GM12878 (cell line): ENCODE results near the gene OTC. TPM values are rescaled to one million over a fixed set of nuclear protein-coding genes. Genes with fewer than 3 reads are reported as not detected.

Source experiments
- ATAC-seq: fragments of 200-7000 bp; cut with Tn5 transposase; 3 replicates; pipeline ENCODE4 v1.9.1; 2020; ENCODE audit warnings: mild to moderate bottlenecking, moderate library complexity
- BruUV-seq: library from RNA; stranded (reverse); fragments of 400-500 nt; replicated peaks from 2 replicates; lab custom pipeline; 2021; lab: Mats Ljungman, UMichigan
- CTCF ChIA-PET: fragments of 300-600 bp; sonication (Branson Sonifier 250); formaldehyde crosslinking; extraction: SDS; loops from one replicate; lab custom pipeline; 2021; ENCODE audit warnings: inconsistent platforms; lab: Yijun Ruan, JAX
- POLR2A ChIA-PET: fragments of 350-600 bp; formaldehyde crosslinking; extraction: SDS; loops from one replicate; lab custom pipeline; 2021; ENCODE audit warnings: inconsistent platforms; lab: Charles Lee
- RAD21 ChIA-PET: fragments of 300-600 bp; sonication (Branson Sonifier 250); formaldehyde crosslinking; loops from one replicate; lab custom pipeline; 2023; ENCODE audit warnings: antibody characterized with exemption; ENCODE audit not compliant: unreplicated experiment; lab: Charles Lee
- SMC1A ChIA-PET: fragments of 300-600 bp; sonication (Branson Sonifier 250); formaldehyde crosslinking; loops from one replicate; lab custom pipeline; 2023; ENCODE audit not compliant: unreplicated experiment, uncharacterized antibody; lab: Charles Lee
- DNase-seq: peaks from one replicate; pipeline ENCODE4 v3.0.0-alpha.2; 2011; ENCODE audit warnings: low read depth, low spot score
- FAIRE-seq: peaks from 3 replicates; lab custom pipeline; 2011; peaks lifted over from hg19 to GRCh38; lab: Jason Lieb, UNC
- H2AFZ ChIP-seq: 2 replicates; pipeline ENCODE4 v1.6.0; 2011; ENCODE audit warnings: low read depth, low read length, control low read depth; ENCODE audit not compliant: control insufficient read depth
- H3K27ac ChIP-seq: 2 replicates; pipeline ENCODE4 v1.5.1; 2011; ENCODE audit warnings: control low read depth; ENCODE audit not compliant: control insufficient read depth, insufficient read depth
- H3K27me3 ChIP-seq, 2 experiments: replicated peaks in 1 of 2; 2 replicates each; pipeline versions ENCODE4 v1.6.0 to v1.6.1; 2011; ENCODE audit warnings: low read length in 1 of 2; ENCODE audit not compliant: control insufficient read depth in 2 of 2, insufficient read depth in 2 of 2
- H3K36me3 ChIP-seq, 2 experiments: 2 replicates each; pipeline ENCODE4 v1.5.1; 2011; ENCODE audit warnings: low read length in 1 of 2; ENCODE audit not compliant: control insufficient read depth in 2 of 2, insufficient read depth in 2 of 2
- H3K4me1 ChIP-seq: 2 replicates; pipeline ENCODE4 v1.6.1; 2011; ENCODE audit warnings: mild to moderate bottlenecking, low read length, moderate library complexity, mixed read lengths; ENCODE audit not compliant: control insufficient read depth, insufficient read depth
- H3K4me2 ChIP-seq: 2 replicates; pipeline ENCODE4 v1.6.0; 2011; ENCODE audit warnings: control low read depth; ENCODE audit not compliant: control insufficient read depth, insufficient read depth
- H3K4me3 ChIP-seq: fragments of 200-600 bp; sonication (generic); 2 replicates; pipeline ENCODE4 v1.5.1; 2016
- H3K79me2 ChIP-seq: 2 replicates; pipeline ENCODE4 v1.6.0; 2011; ENCODE audit warnings: low read length; ENCODE audit not compliant: control insufficient read depth, insufficient read depth
- H3K9ac ChIP-seq: 2 replicates; pipeline ENCODE4 v1.8.0; 2011; ENCODE audit warnings: low read length, control low read depth, mixed read lengths; ENCODE audit not compliant: control insufficient read depth, insufficient read depth
- H3K9me3 ChIP-seq: replicated peaks from 3 replicates; pipeline ENCODE4 v1.5.1; 2011; ENCODE audit warnings: mild to moderate bottlenecking, low read length; ENCODE audit not compliant: control insufficient read depth, insufficient read depth
- H4K20me1 ChIP-seq: 2 replicates; pipeline ENCODE4 v1.6.0; 2011; ENCODE audit not compliant: control insufficient read depth, insufficient read depth
- CHD4 ChIP-seq: fragments of 200-600 bp; sonication (generic); IDR thresholded peaks from 2 replicates; pipeline ENCODE4 v1.6.1; 2016; ENCODE audit warnings: mild to moderate bottlenecking
- MLLT1 ChIP-seq: fragments of 450-650 bp; IDR thresholded peaks from 2 replicates; pipeline ENCODE4 v1.6.1; 2016; ENCODE audit warnings: mild to moderate bottlenecking
- ZNF592 ChIP-seq: fragments of 450-650 bp; IDR thresholded peaks from 2 replicates; pipeline ENCODE4 v1.6.1; 2017; ENCODE audit warnings: mild to moderate bottlenecking, moderate library complexity
- ZNF687 ChIP-seq: fragments of 450-650 bp; IDR thresholded peaks from 2 replicates; pipeline ENCODE4 v1.6.1; 2017; ENCODE audit warnings: mild to moderate bottlenecking, moderate library complexity
- WGBS: methylation state at CpG from one replicate; pipeline ENCODE4 v1.1.6; 2016; ENCODE audit warnings: low lambda C conversion rate; ENCODE audit not compliant: insufficient replicate concordance, insufficient coverage; ENCODE audit errors: missing lambda C conversion rate; 5-methylcytosine and 5-hydroxymethylcytosine counted together
- in situ Hi-C: fragments of 300-500 bp; cut with MboI; formaldehyde crosslinking; loops from 9 replicates; pipeline ENCODE4 v1.14.3; 2018; ENCODE audit warnings: mixed read lengths
- intact Hi-C: fragments of 100-400 bp; cut with micrococcal nuclease; formaldehyde crosslinking; loops from one replicate; pipeline ENCODE4 v1.14.2; 2022; ENCODE audit not compliant: unreplicated experiment
- polyA plus RNA-seq, 11 experiments: library from polyadenylated mRNA; depleted of rRNA in 4 of 11; unstranded in 6 of 11; stranded (reverse) in 5 of 11; fragments of >200 nt; fragmentation: Nextera tagmentation in 4 of 11; fragmentation: Illumina TruSeq in 1 of 11; extraction: Ambion mirVana in 4 of 11; extraction: Trizol in 1 of 11; gene quantifications; 1 replicate in 1 of 11; 2 replicates in 10 of 11; pipeline versions ENCODE4 v1.2.1 to v1.2.3, GENCODE V29; 2011 to 2016; ENCODE audit warnings: inconsistent platforms in 2 of 11, missing spikeins in 2 of 11, low read depth in 1 of 11
- total RNA-seq, 4 experiments: library from RNA; depleted of rRNA in 3 of 4; stranded (reverse); fragments of >200 nt in 3 of 4; fragmentation: Illumina TruSeq in 1 of 4; extraction: Trizol in 1 of 4; gene quantifications; 2 replicates each; pipeline versions ENCODE4 v1.2.1 to v1.2.3, GENCODE V29; 2013 to 2021
- TF ChIP-seq, protein P1 (sequence below): IDR thresholded peaks from 2 replicates; pipeline ENCODE4 v1.6.1; 2012; ENCODE audit warnings: low read depth, low read length, improper control_type of control experiment
- TF ChIP-seq, protein P2 (sequence below): fragments of 450-650 bp; conservative IDR thresholded peaks from 2 replicates; pipeline ENCODE4 v1.6.1; 2017; ENCODE audit warnings: mild to moderate bottlenecking, moderate library complexity

The OTC gene
- total and polyA plus RNA-seq, 10 of the 15 experiments (the other 5 are each of a cell fraction or from before 2014, with no cell fraction given), result not detected

- WGBS, result 12% methylated on average over 4 of the region's 4 CpGs
- intact Hi-C loops (no loop called here), in situ Hi-C loops (no loop called here)
- no peak for DNase-seq
- H3K4me3 ChIP-seq, result no peak overlapping the region
- no peaks in the 10 kb centered on the region; a peak in 1 of 4 replicates for H3K27me3 ChIP-seq
- FAIRE-seq, result no peak
- H3K9ac ChIP-seq, result no peak overlapping the region
- ChIA-PET POLR2A (no interaction called here), CTCF (no interaction called here), RAD21 (no interaction called here), SMC1A (no interaction called here)
- no peak overlapping the region for H2AFZ ChIP-seq
- no peaks in the 10 kb centered on the region for H3K9me3 ChIP-seq
- ATAC-seq, result no peak
- no peaks in the 10 kb centered on the region for H3K79me2 ChIP-seq
- H3K36me3 ChIP-seq, result no peaks in the 10 kb centered on the region
- no peaks in the 10 kb centered on the region for H3K4me1 ChIP-seq
- H3K27ac ChIP-seq, result no peak overlapping the region
- H4K20me1 ChIP-seq, result no peaks in the 10 kb centered on the region
- H3K4me2 ChIP-seq, result no peak overlapping the region
- no TSS peak for BruUV-seq
- no peak for TF ChIP-seq MLLT1
- TF ChIP-seq, protein P1, sequence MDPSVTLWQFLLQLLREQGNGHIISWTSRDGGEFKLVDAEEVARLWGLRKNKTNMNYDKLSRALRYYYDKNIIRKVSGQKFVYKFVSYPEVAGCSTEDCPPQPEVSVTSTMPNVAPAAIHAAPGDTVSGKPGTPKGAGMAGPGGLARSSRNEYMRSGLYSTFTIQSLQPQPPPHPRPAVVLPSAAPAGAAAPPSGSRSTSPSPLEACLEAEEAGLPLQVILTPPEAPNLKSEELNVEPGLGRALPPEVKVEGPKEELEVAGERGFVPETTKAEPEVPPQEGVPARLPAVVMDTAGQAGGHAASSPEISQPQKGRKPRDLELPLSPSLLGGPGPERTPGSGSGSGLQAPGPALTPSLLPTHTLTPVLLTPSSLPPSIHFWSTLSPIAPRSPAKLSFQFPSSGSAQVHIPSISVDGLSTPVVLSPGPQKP, result no peak
- no peak for TF ChIP-seq CHD4
- no peak for TF ChIP-seq ZNF592
- TF ChIP-seq ZNF687, result no peak
- TF ChIP-seq, protein P2, sequence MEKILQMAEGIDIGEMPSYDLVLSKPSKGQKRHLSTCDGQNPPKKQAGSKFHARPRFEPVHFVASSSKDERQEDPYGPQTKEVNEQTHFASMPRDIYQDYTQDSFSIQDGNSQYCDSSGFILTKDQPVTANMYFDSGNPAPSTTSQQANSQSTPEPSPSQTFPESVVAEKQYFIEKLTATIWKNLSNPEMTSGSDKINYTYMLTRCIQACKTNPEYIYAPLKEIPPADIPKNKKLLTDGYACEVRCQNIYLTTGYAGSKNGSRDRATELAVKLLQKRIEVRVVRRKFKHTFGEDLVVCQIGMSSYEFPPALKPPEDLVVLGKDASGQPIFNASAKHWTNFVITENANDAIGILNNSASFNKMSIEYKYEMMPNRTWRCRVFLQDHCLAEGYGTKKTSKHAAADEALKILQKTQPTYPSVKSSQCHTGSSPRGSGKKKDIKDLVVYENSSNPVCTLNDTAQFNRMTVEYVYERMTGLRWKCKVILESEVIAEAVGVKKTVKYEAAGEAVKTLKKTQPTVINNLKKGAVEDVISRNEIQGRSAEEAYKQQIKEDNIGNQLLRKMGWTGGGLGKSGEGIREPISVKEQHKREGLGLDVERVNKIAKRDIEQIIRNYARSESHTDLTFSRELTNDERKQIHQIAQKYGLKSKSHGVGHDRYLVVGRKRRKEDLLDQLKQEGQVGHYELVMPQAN, result no peak
Measured at GRCh38 chrX:38357747-38358673, 5.6 kb downstream of the OTC start.
